GM23338 (cell line): ENCODE results near the gene DSE. TPM values are rescaled to one million over a fixed set of nuclear protein-coding genes. Genes with fewer than 3 reads are reported as not detected.

ENCODE experiments used
- ATAC-seq: fragments of 200-7000 bp; cut with Tn5 transposase; 3 replicates; pipeline ENCODE4 v1.9.1; 2020
- DNase-seq: peaks from one replicate; pipeline ENCODE4 v3.0.0-alpha.2; 2015; ENCODE audit warnings: low spot score
- H2AFZ ChIP-seq: fragments of 200-600 bp; sonication (generic); 2 replicates; pipeline ENCODE4 v1.8.0; 2016; ENCODE audit warnings: antibody characterized with exemption, mild to moderate bottlenecking, moderate library complexity
- H3F3A ChIP-seq: fragments of 200-600 bp; sonication (generic); replicated peaks from 2 replicates; pipeline ENCODE4 v1.8.0; 2017; ENCODE audit warnings: antibody characterized with exemption, mixed run types, low read depth
- H3K27ac ChIP-seq: fragments of 200-600 bp; sonication (generic); 2 replicates; pipeline ENCODE4 v1.6.1; 2016; ENCODE audit warnings: low read depth
- H3K27me3 ChIP-seq: fragments of 200-600 bp; sonication (generic); 2 replicates; pipeline ENCODE4 v1.8.0; 2016; ENCODE audit warnings: mild to moderate bottlenecking, mixed run types, moderate library complexity; ENCODE audit not compliant: insufficient read depth
- H3K36me3 ChIP-seq: fragments of 200-600 bp; sonication (generic); 2 replicates; pipeline ENCODE4 v1.8.0; 2016; ENCODE audit warnings: mild to moderate bottlenecking; ENCODE audit not compliant: insufficient read depth
- H3K4me1 ChIP-seq: fragments of 200-600 bp; sonication (generic); 2 replicates; pipeline ENCODE4 v1.8.0; 2016; ENCODE audit warnings: mild to moderate bottlenecking, moderate library complexity; ENCODE audit not compliant: insufficient read depth
- H3K4me2 ChIP-seq: fragments of 200-600 bp; sonication (generic); 2 replicates; pipeline ENCODE4 v1.7.1; 2017; ENCODE audit warnings: mixed run types
- H3K4me3 ChIP-seq: fragments of 200-600 bp; sonication (generic); 2 replicates; pipeline ENCODE4 v1.6.1; 2016; ENCODE audit warnings: mixed run types
- H3K79me2 ChIP-seq: fragments of 200-600 bp; sonication (generic); replicated peaks from 2 replicates; pipeline ENCODE4 v1.8.0; 2017; ENCODE audit warnings: mild to moderate bottlenecking; ENCODE audit not compliant: insufficient read depth
- H3K9me2 ChIP-seq: fragments of 200-600 bp; sonication (generic); 2 replicates; pipeline ENCODE4 v1.8.0; 2017; ENCODE audit not compliant: insufficient read depth
- H4K20me1 ChIP-seq: fragments of 200-600 bp; sonication (generic); replicated peaks from 2 replicates; pipeline ENCODE4 v1.8.0; 2017; ENCODE audit warnings: mild to moderate bottlenecking; ENCODE audit not compliant: insufficient read depth
- H3K27ac Mint-ChIP-seq: 2 replicates; pipeline ENCODE4 v1.8.0; 2020; ENCODE audit warnings: inconsistent platforms, mild to moderate bottlenecking, moderate library complexity, mixed read lengths
- H3K27me3 Mint-ChIP-seq: 3 replicates; pipeline ENCODE4 v1.8.0; 2022; ENCODE audit warnings: low read depth, mild to moderate bottlenecking, moderate library complexity, mixed read lengths, inconsistent platforms; ENCODE audit not compliant: insufficient read depth, poor library complexity
- H3K36me3 Mint-ChIP-seq: 3 replicates; pipeline ENCODE4 v1.8.0; 2021; ENCODE audit warnings: low read depth, mild to moderate bottlenecking, inconsistent platforms, moderate library complexity, mixed read lengths
- H3K4me1 Mint-ChIP-seq: 3 replicates; pipeline ENCODE4 v1.8.0; 2020; ENCODE audit warnings: mild to moderate bottlenecking, inconsistent platforms, mixed read lengths
- H3K4me3 Mint-ChIP-seq: 3 replicates; pipeline ENCODE4 v1.8.0; 2021; ENCODE audit warnings: moderate library complexity, mild to moderate bottlenecking, inconsistent platforms, mixed read lengths
- H3K9me3 Mint-ChIP-seq: 3 replicates; pipeline ENCODE4 v1.8.0; 2020; ENCODE audit warnings: moderate library complexity, mild to moderate bottlenecking, inconsistent platforms, mixed read lengths
- CREB1 ChIP-seq: fragments of 250-450 bp; sonication (Bioruptor Pico); IDR thresholded peaks from 2 replicates; pipeline ENCODE4 v1.5.0; 2020; ENCODE audit warnings: low read depth, mild to moderate bottlenecking, moderate library complexity
- CTCF ChIP-seq, 2 experiments: fragments of 200-600 bp in 1 of 2; sonication (generic) in 1 of 2; conservative IDR thresholded peaks; 2 replicates each; pipeline versions ENCODE4 v1.5.1 to v1.6.1; 2016 to 2017; ENCODE audit warnings: antibody characterized with exemption in 2 of 2, low read depth in 2 of 2, mild to moderate bottlenecking in 2 of 2, moderate library complexity in 1 of 2
- EZH2 ChIP-seq: fragments of 200-600 bp; sonication (generic); IDR thresholded peaks from one replicate; pipeline ENCODE4 v1.8.0; 2017; ENCODE audit warnings: antibody characterized with exemption, mild to moderate bottlenecking, low read depth; ENCODE audit not compliant: unreplicated experiment
- EZH2phosphoT487 ChIP-seq: fragments of 200-600 bp; sonication (generic); IDR thresholded peaks from one replicate; pipeline ENCODE4 v1.8.1; 2018; ENCODE audit warnings: antibody characterized with exemption; ENCODE audit not compliant: unreplicated experiment
- JUNB ChIP-seq: IDR thresholded peaks from one replicate; pipeline ENCODE4 v1.6.1; 2016; ENCODE audit warnings: antibody characterized with exemption; ENCODE audit not compliant: unreplicated experiment
- NANOG ChIP-seq: IDR thresholded peaks from 2 replicates; pipeline ENCODE4 v1.6.1; 2016; ENCODE audit warnings: antibody characterized with exemption, borderline replicate concordance
- STAT1 ChIP-seq: IDR thresholded peaks from one replicate; pipeline ENCODE4 v1.6.1; 2016; ENCODE audit warnings: antibody characterized with exemption; ENCODE audit not compliant: unreplicated experiment
- ZNF114 ChIP-seq: fragments of 250-450 bp; sonication (Bioruptor Pico); IDR thresholded peaks from 2 replicates; pipeline ENCODE4 v1.5.0; 2020; ENCODE audit warnings: mild to moderate bottlenecking, moderate library complexity
- ZNF331 ChIP-seq: fragments of 250-450 bp; sonication (Bioruptor Pico); IDR thresholded peaks from 2 replicates; pipeline ENCODE4 v1.5.0; 2020; ENCODE audit warnings: low read depth, mild to moderate bottlenecking, moderate library complexity
- ZNF462 ChIP-seq: fragments of 250-450 bp; sonication (Bioruptor Pico); IDR thresholded peaks from 2 replicates; pipeline ENCODE4 v1.5.0; 2020; ENCODE audit warnings: mild to moderate bottlenecking, moderate library complexity
- polyA plus RNA-seq: library from polyadenylated mRNA; unstranded; fragments of >200 nt; fragmentation: Nextera tagmentation; extraction: Ambion mirVana; gene quantifications from 2 replicates; pipeline ENCODE4 v1.2.1, GENCODE V29; 2016
- total RNA-seq: library from RNA; depleted of rRNA; stranded (reverse); fragments of >200 nt; shearing (Covaris generic); gene quantifications from 2 replicates; pipeline ENCODE4 v1.2.3, GENCODE V29; 2014

The DSE gene
- total and polyA plus RNA-seq, 2 experiments from 2014 or later: 18.8 to 45.2 TPM

GRCh38 chr6:116438590-116439448 is 68.1 kb downstream of the DSE start (continued):
- no peak for TF ChIP-seq EZH2
- no peak for TF ChIP-seq ZNF331
- no peak for TF ChIP-seq EZH2phosphoT487
- TF ChIP-seq NANOG: no peak
- no peak for TF ChIP-seq CTCF (conservative IDR thresholded peaks at IDR 0.05; ENCODE audit: low read depth in 2 of 2)

GRCh38 chr6:116439522-116440051 is 68.8 kb downstream of the DSE start:
- ATAC-seq (peak; percentile 51), DNase-seq (no peak)
- Mint-ChIP-seq H3K36me3 (peaks cover 11% of the 10 kb centered on the region), H3K27me3 (no peaks in the 10 kb centered on the region), H3K4me1 (peaks cover 40% of the 10 kb centered on the region), H3K9me3 (no peaks in the 10 kb centered on the region), H3K4me3 (no peak overlapping the region), H3K27ac (peak overlapping the region; percentile 14; the same call in 1 of the 2 replicates)
- Histone ChIP-seq H3F3A (no peaks in the 10 kb centered on the region), H3K9me2 (no peaks in the 10 kb centered on the region), H4K20me1 (no peaks in the 10 kb centered on the region), H3K4me2 (no peak overlapping the region), H3K27ac (no peak overlapping the region), H3K4me3 (no peak overlapping the region), H2AFZ (no peak overlapping the region), H3K36me3 (no peaks in the 10 kb centered on the region), H3K27me3 (no peaks in the 10 kb centered on the region), H3K4me1 (peaks cover 19% of the 10 kb centered on the region), H3K79me2 (no peaks in the 10 kb centered on the region)
- TF ChIP-seq EZH2 (no peak), STAT1 (no peak), CTCF (conservative IDR thresholded peaks at IDR 0.05; ENCODE audit: low read depth in 2 of 2) (no peak), ZNF331 (no peak), ZNF114 (CRISPR knock-in tag) (no peak), CREB1 (no peak), JUNB (no peak), ZNF462 (no peak)
